GM23338 (cell line): ENCODE measurements around the gene STRN. TPM values are rescaled to one million over a fixed set of nuclear protein-coding genes. Genes with fewer than 3 reads are reported as not detected.
A peak's percentile ranks its signal among the peaks of the same experiment; 100 is the strongest.

Experiments
- ATAC-seq: fragments of 200-7000 bp; cut with Tn5 transposase; 3 replicates; pipeline ENCODE4 v1.9.1; 2020
- DNase-seq: peaks from one replicate; pipeline ENCODE4 v3.0.0-alpha.2; 2015; ENCODE audit warnings: low spot score
- H2AFZ ChIP-seq: fragments of 200-600 bp; sonication (generic); 2 replicates; pipeline ENCODE4 v1.8.0; 2016; ENCODE audit warnings: antibody characterized with exemption, mild to moderate bottlenecking, moderate library complexity
- H3F3A ChIP-seq: fragments of 200-600 bp; sonication (generic); replicated peaks from 2 replicates; pipeline ENCODE4 v1.8.0; 2017; ENCODE audit warnings: antibody characterized with exemption, mixed run types, low read depth
- H3K27ac ChIP-seq: fragments of 200-600 bp; sonication (generic); 2 replicates; pipeline ENCODE4 v1.6.1; 2016; ENCODE audit warnings: low read depth
- H3K27me3 ChIP-seq: fragments of 200-600 bp; sonication (generic); 2 replicates; pipeline ENCODE4 v1.8.0; 2016; ENCODE audit warnings: mild to moderate bottlenecking, mixed run types, moderate library complexity; ENCODE audit not compliant: insufficient read depth
- H3K36me3 ChIP-seq: fragments of 200-600 bp; sonication (generic); 2 replicates; pipeline ENCODE4 v1.8.0; 2016; ENCODE audit warnings: mild to moderate bottlenecking; ENCODE audit not compliant: insufficient read depth
- H3K4me1 ChIP-seq: fragments of 200-600 bp; sonication (generic); 2 replicates; pipeline ENCODE4 v1.8.0; 2016; ENCODE audit warnings: mild to moderate bottlenecking, moderate library complexity; ENCODE audit not compliant: insufficient read depth
- H3K4me2 ChIP-seq: fragments of 200-600 bp; sonication (generic); 2 replicates; pipeline ENCODE4 v1.7.1; 2017; ENCODE audit warnings: mixed run types
- H3K4me3 ChIP-seq: fragments of 200-600 bp; sonication (generic); 2 replicates; pipeline ENCODE4 v1.6.1; 2016; ENCODE audit warnings: mixed run types
- H3K79me2 ChIP-seq: fragments of 200-600 bp; sonication (generic); replicated peaks from 2 replicates; pipeline ENCODE4 v1.8.0; 2017; ENCODE audit warnings: mild to moderate bottlenecking; ENCODE audit not compliant: insufficient read depth
- H3K9me2 ChIP-seq: fragments of 200-600 bp; sonication (generic); 2 replicates; pipeline ENCODE4 v1.8.0; 2017; ENCODE audit not compliant: insufficient read depth
- H4K20me1 ChIP-seq: fragments of 200-600 bp; sonication (generic); replicated peaks from 2 replicates; pipeline ENCODE4 v1.8.0; 2017; ENCODE audit warnings: mild to moderate bottlenecking; ENCODE audit not compliant: insufficient read depth
- H3K27ac Mint-ChIP-seq: 2 replicates; pipeline ENCODE4 v1.8.0; 2020; ENCODE audit warnings: inconsistent platforms, mild to moderate bottlenecking, moderate library complexity, mixed read lengths
- H3K27me3 Mint-ChIP-seq: 3 replicates; pipeline ENCODE4 v1.8.0; 2022; ENCODE audit warnings: low read depth, mild to moderate bottlenecking, moderate library complexity, mixed read lengths, inconsistent platforms; ENCODE audit not compliant: insufficient read depth, poor library complexity
- H3K36me3 Mint-ChIP-seq: 3 replicates; pipeline ENCODE4 v1.8.0; 2021; ENCODE audit warnings: low read depth, mild to moderate bottlenecking, inconsistent platforms, moderate library complexity, mixed read lengths
- H3K4me1 Mint-ChIP-seq: 3 replicates; pipeline ENCODE4 v1.8.0; 2020; ENCODE audit warnings: mild to moderate bottlenecking, inconsistent platforms, mixed read lengths
- H3K4me3 Mint-ChIP-seq: 3 replicates; pipeline ENCODE4 v1.8.0; 2021; ENCODE audit warnings: moderate library complexity, mild to moderate bottlenecking, inconsistent platforms, mixed read lengths
- H3K9me3 Mint-ChIP-seq: 3 replicates; pipeline ENCODE4 v1.8.0; 2020; ENCODE audit warnings: moderate library complexity, mild to moderate bottlenecking, inconsistent platforms, mixed read lengths
- CREB1 ChIP-seq: fragments of 250-450 bp; sonication (Bioruptor Pico); IDR thresholded peaks from 2 replicates; pipeline ENCODE4 v1.5.0; 2020; ENCODE audit warnings: low read depth, mild to moderate bottlenecking, moderate library complexity
- CTCF ChIP-seq, 2 experiments: fragments of 200-600 bp in 1 of 2; sonication (generic) in 1 of 2; conservative IDR thresholded peaks; 2 replicates each; pipeline versions ENCODE4 v1.5.1 to v1.6.1; 2016 to 2017; ENCODE audit warnings: antibody characterized with exemption in 2 of 2, low read depth in 2 of 2, mild to moderate bottlenecking in 2 of 2, moderate library complexity in 1 of 2
- ETS1 ChIP-seq: IDR thresholded peaks from 2 replicates; pipeline ENCODE4 v1.6.1; 2016; ENCODE audit warnings: antibody characterized with exemption
- EZH2 ChIP-seq: fragments of 200-600 bp; sonication (generic); IDR thresholded peaks from one replicate; pipeline ENCODE4 v1.8.0; 2017; ENCODE audit warnings: antibody characterized with exemption, mild to moderate bottlenecking, low read depth; ENCODE audit not compliant: unreplicated experiment
- EZH2phosphoT487 ChIP-seq: fragments of 200-600 bp; sonication (generic); IDR thresholded peaks from one replicate; pipeline ENCODE4 v1.8.1; 2018; ENCODE audit warnings: antibody characterized with exemption; ENCODE audit not compliant: unreplicated experiment
- JUNB ChIP-seq: IDR thresholded peaks from one replicate; pipeline ENCODE4 v1.6.1; 2016; ENCODE audit warnings: antibody characterized with exemption; ENCODE audit not compliant: unreplicated experiment
- NANOG ChIP-seq: IDR thresholded peaks from 2 replicates; pipeline ENCODE4 v1.6.1; 2016; ENCODE audit warnings: antibody characterized with exemption, borderline replicate concordance
- POLR2AphosphoS5 ChIP-seq: IDR thresholded peaks from 2 replicates; pipeline ENCODE4 v1.6.1; 2016; ENCODE audit warnings: antibody characterized with exemption, low read depth
- STAT1 ChIP-seq: IDR thresholded peaks from one replicate; pipeline ENCODE4 v1.6.1; 2016; ENCODE audit warnings: antibody characterized with exemption; ENCODE audit not compliant: unreplicated experiment
- ZNF114 ChIP-seq: fragments of 250-450 bp; sonication (Bioruptor Pico); IDR thresholded peaks from 2 replicates; pipeline ENCODE4 v1.5.0; 2020; ENCODE audit warnings: mild to moderate bottlenecking, moderate library complexity
- ZNF331 ChIP-seq: fragments of 250-450 bp; sonication (Bioruptor Pico); IDR thresholded peaks from 2 replicates; pipeline ENCODE4 v1.5.0; 2020; ENCODE audit warnings: low read depth, mild to moderate bottlenecking, moderate library complexity
- ZNF462 ChIP-seq: fragments of 250-450 bp; sonication (Bioruptor Pico); IDR thresholded peaks from 2 replicates; pipeline ENCODE4 v1.5.0; 2020; ENCODE audit warnings: mild to moderate bottlenecking, moderate library complexity
- polyA plus RNA-seq: library from polyadenylated mRNA; unstranded; fragments of >200 nt; fragmentation: Nextera tagmentation; extraction: Ambion mirVana; gene quantifications from 2 replicates; pipeline ENCODE4 v1.2.1, GENCODE V29; 2016
- total RNA-seq: library from RNA; depleted of rRNA; stranded (reverse); fragments of >200 nt; shearing (Covaris generic); gene quantifications from 2 replicates; pipeline ENCODE4 v1.2.3, GENCODE V29; 2014
- TF ChIP-seq, protein P1 (sequence below): IDR thresholded peaks from one replicate; pipeline ENCODE4 v1.6.1; 2018; ENCODE audit warnings: antibody characterized with exemption; ENCODE audit not compliant: unreplicated experiment

STRN gene
- total and polyA plus RNA-seq, 2 experiments from 2014 or later = 16.1 to 34.5 TPM

- Histone ChIP-seq H2AFZ (no peak overlapping the region), H3K79me2 (peaks cover 64% of the 10 kb centered on the region), H3K4me2 (peak overlapping the region; percentile 81; the same call in 1 of the 2 replicates), H4K20me1 (no peaks in the 10 kb centered on the region), H3K4me1 (peaks cover 69% of the 10 kb centered on the region), H3K9me2 (no peaks in the 10 kb centered on the region), H3K4me3 (peak overlapping the region; percentile 92), H3K27ac (peak overlapping the region; percentile 64), H3K27me3 (no peaks in the 10 kb centered on the region), H3F3A (no peaks in the 10 kb centered on the region; the same call in 1 of the 2 replicates), H3K36me3 (no peaks in the 10 kb centered on the region)
- ATAC-seq (no peak), DNase-seq (no peak)
- Mint-ChIP-seq H3K36me3 (peaks cover 2% of the 10 kb centered on the region; the same call in 1 of the 3 replicates), H3K27ac (0 out of 2 replicates have a peak overlapping the region, but pooled peaks have one; percentile 63), H3K4me3 (peak overlapping the region; percentile 31; the same call in 1 of the 3 replicates), H3K27me3 (peaks cover 14% of the 10 kb centered on the region), H3K9me3 (no peaks in the 10 kb centered on the region), H3K4me1 (peaks cover 61% of the 10 kb centered on the region)
- no peak for TF ChIP-seq JUNB
- TF ChIP-seq ZNF331 (CRISPR knock-in tag) = no peak
- no peak for TF ChIP-seq CREB1 (CRISPR knock-in tag)
- TF ChIP-seq STAT1 = no peak
- no peak for TF ChIP-seq EZH2phosphoT487
- no peak for TF ChIP-seq ETS1
- TF ChIP-seq EZH2 = no peak
- TF ChIP-seq POLR2AphosphoS5 = no peak
- no peak for TF ChIP-seq CTCF (conservative IDR thresholded peaks at IDR 0.05; ENCODE audit: low read depth in 2 of 2)
- TF ChIP-seq ZNF114 (CRISPR knock-in tag) = no peak
- TF ChIP-seq, protein P1, sequence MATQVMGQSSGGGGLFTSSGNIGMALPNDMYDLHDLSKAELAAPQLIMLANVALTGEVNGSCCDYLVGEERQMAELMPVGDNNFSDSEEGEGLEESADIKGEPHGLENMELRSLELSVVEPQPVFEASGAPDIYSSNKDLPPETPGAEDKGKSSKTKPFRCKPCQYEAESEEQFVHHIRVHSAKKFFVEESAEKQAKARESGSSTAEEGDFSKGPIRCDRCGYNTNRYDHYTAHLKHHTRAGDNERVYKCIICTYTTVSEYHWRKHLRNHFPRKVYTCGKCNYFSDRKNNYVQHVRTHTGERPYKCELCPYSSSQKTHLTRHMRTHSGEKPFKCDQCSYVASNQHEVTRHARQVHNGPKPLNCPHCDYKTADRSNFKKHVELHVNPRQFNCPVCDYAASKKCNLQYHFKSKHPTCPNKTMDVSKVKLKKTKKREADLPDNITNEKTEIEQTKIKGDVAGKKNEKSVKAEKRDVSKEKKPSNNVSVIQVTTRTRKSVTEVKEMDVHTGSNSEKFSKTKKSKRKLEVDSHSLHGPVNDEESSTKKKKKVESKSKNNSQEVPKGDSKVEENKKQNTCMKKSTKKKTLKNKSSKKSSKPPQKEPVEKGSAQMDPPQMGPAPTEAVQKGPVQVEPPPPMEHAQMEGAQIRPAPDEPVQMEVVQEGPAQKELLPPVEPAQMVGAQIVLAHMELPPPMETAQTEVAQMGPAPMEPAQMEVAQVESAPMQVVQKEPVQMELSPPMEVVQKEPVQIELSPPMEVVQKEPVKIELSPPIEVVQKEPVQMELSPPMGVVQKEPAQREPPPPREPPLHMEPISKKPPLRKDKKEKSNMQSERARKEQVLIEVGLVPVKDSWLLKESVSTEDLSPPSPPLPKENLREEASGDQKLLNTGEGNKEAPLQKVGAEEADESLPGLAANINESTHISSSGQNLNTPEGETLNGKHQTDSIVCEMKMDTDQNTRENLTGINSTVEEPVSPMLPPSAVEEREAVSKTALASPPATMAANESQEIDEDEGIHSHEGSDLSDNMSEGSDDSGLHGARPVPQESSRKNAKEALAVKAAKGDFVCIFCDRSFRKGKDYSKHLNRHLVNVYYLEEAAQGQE = no peak
- TF ChIP-seq ZNF462 (CRISPR knock-in tag) = no peak
- TF ChIP-seq NANOG = no peak
Observed at GRCh38 chr2:36963734-36964133, 2.6 kb downstream of the STRN start.
